ENCODE measurements around the gene KCP.
"Not testable (repeated sequence)": the region's sequence is repeated elsewhere in the genome, so short reads cannot be mapped to it uniquely, and the experiment has no call there.

Gene KCP

DNA sequence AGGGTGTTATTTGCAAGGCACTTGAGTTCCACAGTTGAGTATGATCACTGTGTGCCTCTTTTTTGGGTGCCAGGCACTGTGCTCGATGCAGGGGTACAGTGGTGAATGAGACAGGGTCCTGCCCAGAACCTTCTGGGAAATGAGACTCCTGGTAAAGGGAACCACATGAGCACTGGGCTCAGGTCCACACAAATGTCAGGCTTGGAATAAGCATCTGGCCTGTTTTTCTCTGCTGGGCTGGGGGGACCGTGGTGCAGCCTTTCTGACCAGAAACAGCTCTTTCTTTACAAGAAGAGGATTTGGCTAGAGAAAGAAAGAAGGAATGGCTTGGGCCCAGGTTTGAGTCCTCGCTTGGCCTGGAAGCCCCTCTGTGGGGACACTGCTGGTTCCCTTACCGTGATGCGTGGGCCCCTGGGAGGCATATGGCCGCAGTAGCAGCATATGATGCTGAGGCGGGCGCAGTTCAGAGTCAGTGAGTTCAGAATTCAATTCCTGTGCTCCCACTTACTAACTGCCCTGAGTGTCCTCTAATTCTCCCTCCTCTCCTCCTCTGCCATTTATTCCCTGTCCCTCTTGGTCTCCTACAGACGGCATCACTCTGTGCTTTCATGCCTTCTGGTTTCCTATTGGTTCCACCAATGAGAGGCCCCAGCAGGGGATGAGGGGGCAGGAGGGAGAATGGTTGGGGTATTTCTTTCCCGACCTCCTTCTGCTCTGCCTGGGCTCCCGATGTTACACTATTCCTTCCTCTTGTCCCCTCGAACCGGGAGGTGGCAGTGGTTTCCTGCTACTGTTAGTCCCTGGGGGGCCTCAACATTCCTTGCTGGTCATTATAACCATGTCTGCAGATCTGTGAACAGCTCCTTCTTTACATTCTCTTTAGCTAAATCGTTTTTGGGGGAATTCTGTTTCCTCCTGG lies 9.6 kb upstream of the KCP start:
- no peak for DNase-seq

DNA sequence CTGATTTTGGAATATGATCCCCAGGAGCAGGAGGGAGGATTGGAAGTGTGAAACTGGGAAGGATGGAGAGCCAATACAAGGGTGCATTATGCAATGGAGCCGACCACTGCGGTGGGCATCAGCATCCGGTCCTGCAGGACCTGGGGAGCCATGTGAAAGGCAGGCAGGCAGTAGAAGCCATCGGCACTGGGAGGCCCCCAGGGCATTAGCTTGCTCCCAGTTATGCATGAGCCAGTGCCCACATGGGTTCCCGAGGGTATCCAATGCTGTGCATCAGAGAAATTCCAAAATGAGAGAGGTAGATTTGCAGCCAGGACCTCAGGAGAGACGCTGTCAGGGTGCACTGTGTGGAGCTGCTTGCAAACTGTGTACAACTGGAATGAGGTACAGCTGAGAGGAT lies 8.7 kb upstream of the KCP start:
- DNase-seq, result no peak

DNA sequence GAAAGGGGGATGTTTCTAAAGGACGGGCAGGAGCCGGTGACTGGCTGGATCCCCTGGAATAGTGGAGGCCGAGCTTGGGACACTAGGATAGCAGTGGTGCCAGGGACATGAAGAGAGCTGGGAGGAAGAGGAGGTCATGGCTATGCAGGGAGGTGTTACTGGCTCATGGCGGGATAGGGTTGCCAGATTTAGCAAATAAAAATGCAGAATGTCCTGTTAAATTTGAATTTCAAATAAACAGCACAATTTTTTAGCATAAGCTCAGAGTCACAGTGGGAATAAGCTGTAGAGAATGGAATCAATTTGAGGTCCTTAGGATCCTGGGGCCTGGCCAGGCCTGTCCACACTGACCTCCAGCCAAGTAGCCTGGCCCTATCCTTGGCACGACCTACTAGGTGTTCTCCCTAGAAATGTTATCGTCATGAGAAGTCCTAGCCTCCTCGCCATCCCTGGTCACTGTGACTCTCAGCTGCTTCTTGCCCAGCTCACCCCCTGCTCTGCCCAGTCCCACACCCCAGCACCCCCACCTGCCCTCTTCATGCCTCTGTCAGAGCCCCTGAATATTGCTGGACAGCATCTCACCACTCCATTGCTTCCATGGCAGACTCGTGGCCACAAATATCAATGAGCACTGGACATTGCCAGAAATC lies 7.6 kb upstream of the KCP start:
- no peak for DNase-seq

DNA sequence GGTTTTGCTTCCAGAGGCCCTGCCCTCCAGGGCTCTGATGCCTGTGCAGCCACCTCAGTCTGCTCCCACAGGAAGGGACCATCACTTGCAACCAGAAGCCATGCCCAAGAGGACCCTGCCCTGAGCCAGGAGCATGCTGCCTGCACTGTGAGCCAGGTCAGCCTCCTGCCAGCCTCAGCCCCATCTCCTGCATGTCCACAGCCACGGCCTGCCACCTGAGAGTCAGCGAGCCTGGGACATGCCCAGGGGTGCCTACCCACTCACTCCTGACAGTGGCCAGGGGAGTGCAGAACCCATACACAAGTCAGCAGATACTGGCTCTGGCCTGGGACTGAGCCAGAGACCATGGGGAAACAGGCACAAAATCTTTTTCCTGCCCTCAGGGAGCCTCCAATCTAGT lies 6.6 kb upstream of the KCP start:
- no peak for DNase-seq

DNA sequence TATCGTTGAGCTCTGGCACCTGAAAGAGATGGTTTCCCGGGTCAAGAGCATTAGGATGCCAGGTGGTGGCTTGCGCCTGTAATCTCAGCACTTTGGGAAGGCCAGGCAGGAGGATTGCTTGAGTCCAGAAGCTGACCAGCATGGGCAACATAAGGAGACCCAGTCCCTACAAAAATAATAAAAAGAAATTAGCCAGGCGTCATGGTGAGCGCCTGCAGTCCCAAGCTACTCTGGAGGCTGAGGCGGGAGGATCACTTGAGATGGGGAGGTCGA lies 6.1 kb upstream of the KCP start:
- DNase-seq, result no peak

DNA sequence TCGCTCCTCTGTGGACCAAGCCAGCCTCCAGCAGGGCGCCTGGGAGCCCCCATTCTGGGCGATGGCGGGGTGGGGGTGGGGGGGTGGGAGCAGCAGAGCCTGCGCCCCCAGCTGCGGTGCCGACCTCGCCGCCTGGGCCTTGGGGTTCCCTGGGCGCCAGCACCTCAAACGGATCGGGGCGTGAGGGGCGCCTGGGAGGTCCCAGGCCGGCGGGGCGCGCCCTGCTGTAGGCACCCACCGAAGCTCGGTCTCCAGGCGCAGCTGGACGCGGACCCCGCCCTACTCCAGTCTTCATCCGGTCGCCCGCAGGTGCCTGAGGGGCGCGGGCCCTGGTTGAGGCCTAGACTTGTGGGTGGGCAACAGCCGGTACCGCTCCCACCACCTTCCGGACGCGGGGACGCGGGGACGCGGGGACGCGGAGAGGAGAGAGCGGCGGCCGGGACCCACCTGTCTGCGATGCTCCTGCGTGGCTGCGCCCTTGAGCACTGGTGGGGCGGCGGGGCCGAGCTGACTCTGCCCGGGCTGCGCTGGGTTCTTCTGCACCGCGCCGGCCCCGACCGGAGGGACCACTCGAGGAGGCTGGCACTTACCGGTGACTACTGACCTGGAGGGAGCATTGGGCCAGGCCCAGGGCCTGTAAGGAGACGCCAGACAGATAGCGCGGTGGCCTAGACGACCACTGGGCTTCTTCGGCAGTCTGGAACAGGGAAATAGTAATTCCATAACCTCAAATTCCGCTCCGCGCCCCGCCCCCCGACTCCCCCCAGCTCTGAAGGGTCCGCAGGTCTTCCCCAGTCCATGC lies 5.5 kb upstream of the KCP start:
- DNase-seq, result no peak

DNA sequence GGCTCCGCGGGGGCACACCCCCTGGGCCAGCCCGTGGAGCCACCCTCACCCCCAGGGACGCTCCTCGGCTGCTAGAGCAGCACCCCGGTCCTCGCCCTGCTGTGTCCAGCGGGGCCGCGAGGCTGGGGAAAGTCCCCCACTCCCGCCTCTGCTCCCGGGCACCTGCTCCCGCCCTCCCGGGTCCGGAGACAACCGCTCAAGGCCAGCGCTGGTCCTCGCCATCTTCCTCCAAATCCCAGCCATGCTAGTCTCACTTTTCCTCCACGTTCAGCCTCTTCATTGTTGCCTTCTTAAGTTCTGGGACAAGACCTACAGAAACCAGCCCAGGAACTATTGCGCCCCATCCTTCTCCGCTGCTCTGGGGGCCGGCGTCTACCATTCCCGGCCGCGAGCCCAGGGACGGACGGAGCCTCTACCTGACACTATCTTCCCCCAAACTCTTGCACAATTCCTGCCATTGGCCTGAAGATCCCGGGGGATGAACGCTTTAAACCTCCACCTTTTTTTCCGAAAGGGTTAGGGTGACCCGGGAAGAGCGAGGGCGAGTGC lies 4.8 kb upstream of the KCP start:
- DNase-seq, result no peak

DNA sequence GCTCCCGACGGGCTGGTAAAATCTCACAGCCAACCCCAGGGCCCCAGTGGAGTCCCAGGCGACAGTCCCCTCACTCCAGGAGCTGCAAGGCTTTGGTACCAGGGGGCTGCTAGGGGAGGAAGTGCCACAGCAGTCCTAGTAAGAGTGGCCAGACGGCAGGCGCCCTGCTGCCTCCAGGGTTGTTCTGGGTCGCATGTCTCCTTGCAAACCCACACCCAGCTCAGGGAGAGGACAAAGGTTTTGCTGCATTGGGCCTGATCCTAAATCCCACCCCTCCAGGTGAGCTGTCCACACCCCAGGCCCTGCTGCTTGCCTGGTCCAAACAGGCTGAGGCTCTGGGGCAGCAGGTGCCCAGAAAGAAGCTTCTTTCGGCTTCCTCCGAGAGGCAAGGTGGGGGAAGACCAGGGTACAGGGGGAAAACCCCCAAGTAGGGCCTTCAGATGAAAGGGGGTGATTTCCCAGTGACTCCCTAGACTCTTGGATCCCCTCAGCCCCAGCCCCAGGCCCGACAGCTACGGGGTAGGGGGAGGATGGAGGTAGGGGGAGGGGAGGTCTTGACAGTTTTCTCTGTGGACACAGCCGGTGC lies 4.2 kb upstream of the KCP start:
- no peak for DNase-seq

DNA sequence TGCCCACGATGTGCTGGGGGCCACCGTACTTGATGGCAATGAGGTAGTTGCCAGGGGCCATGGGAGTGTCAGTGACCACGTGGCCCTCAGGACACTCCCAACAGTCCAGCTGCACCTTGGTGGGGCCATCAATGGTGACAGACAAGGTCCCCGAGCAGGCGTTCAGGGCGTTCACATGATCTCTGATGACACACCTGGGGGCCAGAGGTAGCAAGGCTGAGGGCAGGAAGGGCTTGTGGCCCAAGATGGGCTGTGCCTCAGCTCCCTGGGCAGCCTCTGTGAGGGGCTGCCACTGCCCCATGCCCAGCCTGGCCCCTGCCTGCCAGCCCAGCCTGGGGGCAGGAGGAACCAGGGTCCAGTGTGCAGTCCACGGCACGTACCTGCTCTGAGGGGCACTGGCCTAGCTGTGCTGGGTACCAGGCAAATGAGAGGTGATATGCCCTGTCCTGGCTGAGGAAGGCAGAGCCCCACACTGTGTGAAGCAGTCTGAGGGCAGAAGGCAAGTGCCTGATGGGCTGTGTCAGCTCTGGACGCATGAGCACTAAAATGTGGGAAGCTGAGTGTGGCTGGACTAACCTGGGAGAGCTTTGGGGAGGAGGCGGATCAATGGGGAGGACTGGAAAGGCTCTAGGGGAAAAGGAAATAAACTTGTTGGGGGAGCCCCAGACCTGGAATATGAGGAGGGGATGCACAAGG lies 3.5 kb upstream of the KCP start:
- no peak for DNase-seq

DNA sequence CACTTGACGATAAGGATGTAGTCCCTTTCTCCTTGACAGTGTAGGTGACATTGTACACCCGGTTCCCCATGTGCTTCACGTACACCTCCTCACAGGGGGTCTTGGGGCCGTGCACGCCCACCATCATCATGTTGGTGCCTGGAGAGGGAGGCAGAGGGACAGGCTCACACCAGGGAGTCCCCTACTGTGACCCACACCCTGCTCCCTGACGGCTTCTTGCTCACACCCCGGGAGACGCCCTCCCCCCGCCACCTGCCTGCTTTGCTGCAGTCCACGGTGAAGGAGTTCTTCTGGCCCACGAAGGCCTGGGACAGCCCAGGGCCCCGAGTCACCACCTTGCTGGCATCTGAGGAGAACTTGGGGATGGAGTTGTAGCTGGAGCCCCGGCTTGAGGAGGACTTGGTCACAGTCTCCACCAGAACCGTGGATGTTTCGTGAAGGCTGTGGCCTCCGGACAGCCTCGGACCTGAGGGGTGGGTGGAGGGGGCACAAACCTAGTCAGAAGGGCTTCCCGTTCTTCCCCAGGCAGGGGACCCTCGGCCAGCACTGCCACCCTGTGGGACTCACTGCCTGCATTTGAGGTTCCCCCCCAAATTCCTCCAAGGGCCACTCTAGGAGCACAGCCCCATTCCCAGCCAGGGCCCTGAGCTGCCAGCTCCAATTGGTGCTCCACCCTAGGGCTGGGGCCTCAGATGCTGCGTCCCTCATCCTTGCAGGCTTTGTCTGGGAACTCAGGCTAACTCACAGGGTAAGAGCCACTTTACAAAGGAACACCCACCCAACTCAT lies 2.4 kb upstream of the KCP start:
- not testable (repeated sequence) for DNase-seq

DNA sequence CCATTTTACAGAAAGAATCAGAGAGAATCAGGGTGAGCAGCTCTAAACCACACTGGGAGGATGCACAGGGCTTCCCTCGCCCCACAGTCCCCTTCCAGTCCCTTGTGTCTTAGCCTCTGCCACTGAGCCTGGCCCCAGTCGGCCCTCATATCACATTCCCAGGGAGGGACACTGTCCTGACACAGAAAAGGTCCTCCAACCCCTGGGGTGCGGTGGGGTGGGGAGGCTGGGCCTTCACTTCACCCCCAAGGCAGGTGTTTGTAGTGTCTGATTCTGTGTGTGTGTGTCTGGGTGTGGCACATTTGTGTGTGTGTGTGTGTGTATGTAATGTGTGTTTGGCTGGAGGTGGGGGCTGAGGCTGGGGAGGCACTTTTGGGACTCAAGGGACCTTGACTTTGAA lies 1.8 kb upstream of the KCP start:
- no peak for DNase-seq

DNA sequence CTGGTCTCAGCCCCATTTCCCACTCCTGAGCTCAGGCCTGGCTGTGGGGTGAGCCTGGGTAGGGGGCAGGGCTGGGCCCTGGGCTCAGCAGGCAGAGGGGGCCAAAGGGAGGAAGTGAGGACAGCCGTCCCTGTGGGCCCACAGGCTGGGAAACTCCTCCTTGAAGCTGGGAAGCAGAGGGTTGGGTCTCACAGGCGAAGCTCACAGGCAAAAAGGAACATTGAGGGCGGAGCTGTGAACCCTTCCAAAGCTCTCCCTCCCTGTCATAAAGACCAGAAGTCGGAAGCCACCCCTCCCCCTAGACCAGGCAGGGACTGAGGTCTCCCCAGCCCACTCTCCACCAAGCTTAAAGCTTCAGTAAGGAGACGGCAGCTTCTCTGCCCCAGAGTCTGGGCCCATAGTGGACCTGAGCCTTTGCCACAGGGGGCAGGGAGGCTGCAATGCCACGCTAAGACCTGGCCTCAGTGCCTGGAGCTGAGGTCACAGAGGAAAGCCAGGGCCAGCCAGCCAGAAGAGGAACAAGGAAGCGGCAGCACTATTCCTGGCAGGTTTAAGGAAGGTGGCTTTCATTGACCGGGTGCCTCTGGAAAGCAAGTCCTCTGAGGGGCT lies 1.0 kb upstream of the KCP start:
- DNase-seq, result no peak

DNA sequence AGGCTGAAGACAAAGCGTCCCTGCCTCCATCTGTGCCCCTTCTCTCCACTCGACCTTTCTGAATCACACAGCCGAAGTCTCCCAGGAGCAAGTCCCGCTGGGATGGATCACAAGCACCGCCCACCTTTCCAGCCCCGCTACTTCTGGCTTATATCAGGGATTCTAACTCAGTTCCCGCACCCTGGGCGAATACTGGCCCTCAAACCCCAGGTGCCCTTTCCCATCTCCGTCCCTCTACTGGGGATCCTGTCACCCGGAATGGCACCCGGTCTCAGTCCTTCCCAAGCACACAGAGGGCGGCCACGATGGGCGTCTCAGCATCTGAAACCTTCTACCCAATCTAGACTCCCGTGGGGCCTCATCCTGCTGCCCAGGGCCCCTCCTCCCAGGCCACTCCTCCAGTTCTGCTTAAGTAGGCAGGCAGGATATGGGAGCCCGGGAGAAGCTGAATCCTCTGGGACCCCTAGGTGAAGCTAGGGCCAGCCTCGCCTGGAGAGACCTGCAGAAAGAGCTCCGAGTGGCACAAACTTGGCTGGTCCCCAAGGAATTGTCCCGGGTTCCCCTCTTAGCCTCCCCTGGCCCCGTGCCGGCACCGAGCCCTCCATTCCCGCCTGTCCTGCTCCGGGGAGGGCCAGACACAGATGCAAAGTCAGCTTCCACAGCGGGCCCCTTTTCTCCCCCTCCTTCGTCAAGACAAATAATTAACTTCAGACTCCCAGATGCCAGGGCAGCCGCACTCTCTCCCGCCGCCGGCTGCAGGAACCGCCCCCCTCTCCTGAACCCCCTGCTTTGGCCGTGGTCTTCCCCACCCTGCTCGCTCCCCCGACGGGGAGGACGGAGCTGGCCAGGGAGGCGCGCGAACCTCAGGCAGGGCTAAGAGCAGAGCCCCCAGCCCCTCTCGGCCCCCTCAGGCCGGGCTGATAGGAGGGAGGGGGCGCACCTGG lies 612 bp downstream of the KCP start:
- no peak for DNase-seq

DNA sequence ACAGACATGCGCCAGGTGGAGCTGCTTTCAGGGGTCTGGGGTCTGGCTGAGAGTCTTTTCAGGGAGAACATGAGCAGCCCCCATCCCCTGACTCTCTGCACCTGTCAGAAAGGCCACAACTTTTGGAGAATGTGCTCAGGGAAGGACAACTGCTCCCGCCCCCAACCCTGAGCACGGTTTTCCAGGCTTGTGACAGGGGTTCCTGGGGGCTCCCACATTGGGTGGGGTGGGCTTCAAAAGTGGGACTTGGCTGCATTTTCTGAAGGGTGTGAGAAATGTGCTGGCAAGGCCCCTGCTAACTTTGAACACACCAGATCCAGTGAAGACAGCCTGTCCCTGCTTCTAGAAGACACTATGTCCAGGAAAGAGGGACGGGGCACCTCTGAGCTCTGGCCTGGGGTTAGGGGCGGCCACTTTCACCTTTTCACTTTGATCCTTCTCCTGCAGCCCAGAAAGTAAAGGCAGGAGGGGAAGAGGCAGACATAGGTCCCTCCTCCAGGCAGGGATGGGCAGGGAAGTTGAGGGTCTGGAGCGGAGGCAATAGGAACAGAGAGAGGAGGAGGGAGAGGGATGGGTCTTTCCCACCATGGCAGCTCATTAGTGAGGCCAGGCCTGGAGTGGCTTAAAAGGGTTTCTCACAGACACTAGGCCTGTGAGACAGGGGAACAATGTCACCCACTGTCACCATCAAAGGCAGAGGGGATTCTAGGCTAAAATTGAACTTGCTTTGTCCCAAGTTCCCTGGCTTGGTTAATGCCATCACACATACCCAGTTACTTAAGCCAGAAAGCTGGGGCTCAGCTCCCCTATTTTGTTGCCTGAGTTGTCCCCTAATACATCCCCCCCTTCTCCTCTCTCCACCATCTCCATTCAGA lies 1.5 kb downstream of the KCP start:
- DNase-seq, result no peak

DNA sequence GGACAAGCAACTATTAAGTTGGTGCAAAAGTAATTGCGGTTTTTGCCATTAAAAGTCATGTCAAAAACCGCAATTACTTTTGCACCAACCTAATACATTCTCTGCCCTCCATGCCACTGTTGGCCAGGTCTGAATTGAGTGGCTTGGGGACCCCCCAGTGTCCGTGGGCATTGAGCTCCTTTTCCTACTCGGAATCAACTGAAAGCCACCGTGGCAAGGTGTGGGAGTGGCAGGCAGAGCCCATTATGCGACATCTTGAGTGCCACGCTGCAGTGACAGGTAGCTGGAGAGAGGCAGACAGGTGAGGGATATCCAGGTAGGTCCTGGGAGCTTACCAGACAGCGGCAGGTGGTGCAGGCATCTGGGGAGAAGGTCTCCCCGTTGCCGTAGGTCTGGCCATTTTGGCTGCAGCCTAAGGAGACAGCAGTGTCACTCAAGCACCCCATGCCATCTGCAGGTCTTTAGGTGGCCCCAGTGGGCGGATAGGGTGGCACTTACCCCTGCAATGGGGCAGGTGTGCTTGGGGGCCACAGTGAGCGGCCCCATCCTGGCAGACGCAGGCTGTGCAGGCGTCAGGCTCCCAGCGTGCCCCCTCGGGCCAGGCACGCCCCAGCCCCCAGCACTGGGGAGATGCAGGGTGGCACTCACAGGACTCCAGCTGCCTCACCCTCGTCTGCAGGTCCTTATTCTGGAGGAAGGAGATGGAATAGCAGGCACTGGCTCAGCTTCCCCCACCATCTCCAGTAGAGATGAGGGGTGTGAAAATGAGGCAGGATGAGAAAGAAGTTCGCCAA lies 3.5 kb downstream of the KCP start:
- no peak for DNase-seq

DNA sequence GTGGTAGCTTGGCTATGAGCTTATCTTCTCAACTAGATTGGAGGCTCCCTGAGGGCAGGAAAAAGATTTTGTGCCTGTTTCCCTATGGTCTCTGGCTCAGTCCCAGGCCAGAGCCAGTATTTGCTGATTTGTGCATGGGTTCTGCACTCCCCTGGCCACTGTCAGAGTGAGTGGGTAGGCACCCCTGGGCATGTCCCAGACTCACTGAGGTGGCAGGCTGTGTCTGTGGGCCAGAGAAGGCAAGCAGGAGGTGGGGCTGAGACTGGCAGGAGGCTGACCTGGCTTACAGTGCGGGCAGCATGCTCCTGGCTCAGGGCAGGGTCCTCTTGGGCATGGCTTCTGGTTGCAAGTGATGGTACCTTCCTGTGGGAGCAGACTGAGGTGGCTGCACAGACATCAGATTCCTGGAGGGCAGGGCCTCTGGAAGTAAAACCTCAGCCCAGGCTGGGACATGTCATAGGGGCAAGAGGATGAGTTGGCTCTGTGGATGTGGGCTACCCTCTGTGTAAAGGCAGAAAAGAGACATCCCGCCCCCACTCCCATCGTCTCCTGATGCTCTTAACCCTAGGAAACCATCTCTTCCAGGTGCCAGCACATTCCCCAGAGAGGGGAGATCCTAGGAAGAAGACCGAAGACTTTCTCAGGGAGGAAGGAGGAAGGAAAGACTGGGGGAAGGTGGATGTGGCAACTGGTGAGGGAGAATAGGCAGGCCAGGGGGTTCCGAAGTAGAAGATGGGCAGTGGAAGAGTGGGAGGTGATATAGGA lies 4.3 kb downstream of the KCP start:
- no peak for DNase-seq
